HL-60/S4 treated with phorbol 12-myristate 13-acetate at 8.2 ng/mL for 4 days and 3 days (cell line): ENCODE results near the gene LYPD3.
"Not testable (repeated sequence)": the region's sequence is repeated elsewhere in the genome, so short reads cannot be mapped to it uniquely, and the experiment has no call there.

Experiments
- in situ Hi-C: fragments of 300-500 bp; cut with MboI; formaldehyde crosslinking; loops from 2 replicates; pipeline ENCODE4 v1.15.0; 2022; ENCODE audit warnings: low sequenced_read_pairs

Gene LYPD3

DNA sequence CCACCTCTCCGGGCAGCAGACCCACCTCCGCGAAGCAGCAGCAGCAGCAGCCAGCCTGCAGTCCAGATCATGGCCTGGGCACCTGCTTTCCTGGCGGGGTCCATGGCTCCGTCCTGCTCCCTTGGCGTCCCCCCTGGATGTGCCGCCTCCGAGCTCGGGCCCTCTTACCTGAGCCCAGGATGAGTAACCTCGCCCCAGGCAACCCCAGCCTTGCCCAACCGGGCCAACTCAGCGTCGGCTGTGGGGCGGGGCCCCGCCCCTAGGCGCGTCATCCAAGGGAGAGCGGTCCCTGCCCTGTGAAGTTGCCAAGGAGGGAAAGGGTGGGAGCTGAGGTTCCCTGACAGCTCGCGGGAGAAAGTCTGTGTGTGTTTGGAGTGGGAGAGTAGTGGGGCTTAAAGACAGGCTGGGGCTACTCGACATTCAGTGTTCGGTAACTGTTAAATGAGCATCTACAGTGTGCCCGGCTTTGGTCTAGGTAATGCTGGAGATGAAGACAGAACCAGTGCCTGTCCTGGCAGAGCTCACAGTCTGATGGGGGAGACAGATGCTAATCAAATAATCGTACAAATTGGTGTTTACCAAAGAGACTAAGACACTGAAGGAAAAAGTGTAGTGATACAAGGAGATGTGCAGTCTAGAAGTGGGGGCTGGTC, at the start of gene LYPD3:
LYPD3 (minus strand) TSS at position 141 of the 653 bp plus-strand sequence; CDS start at position 104, 37 bp downstream.
- in situ Hi-C loops = loop anchor here (25.0 kb wide), 1 partner anchor 322 kb away; the partner anchor contains the start of gene KCNN4

DNA sequence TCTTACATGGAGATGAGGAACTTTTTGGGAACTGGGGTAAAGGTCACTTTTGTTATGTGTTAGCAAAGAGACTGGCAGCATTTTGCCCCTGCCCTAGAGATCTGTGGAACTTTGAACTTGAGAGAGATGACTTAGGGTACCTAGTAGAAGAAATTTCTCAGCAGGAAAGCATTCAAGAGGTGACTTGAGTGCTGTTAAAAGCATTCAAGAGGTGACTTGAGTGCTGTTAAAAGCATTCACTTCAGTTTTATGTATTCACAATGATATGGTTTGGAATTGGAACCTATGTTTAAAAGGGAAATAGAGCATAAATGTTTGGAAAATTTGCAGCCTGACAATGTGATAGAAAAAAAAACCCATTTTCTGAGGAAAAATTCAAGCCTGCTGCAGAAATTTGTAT, 47.0 kb upstream of the LYPD3 start:
- in situ Hi-C loops = not testable (repeated sequence)

DNA sequence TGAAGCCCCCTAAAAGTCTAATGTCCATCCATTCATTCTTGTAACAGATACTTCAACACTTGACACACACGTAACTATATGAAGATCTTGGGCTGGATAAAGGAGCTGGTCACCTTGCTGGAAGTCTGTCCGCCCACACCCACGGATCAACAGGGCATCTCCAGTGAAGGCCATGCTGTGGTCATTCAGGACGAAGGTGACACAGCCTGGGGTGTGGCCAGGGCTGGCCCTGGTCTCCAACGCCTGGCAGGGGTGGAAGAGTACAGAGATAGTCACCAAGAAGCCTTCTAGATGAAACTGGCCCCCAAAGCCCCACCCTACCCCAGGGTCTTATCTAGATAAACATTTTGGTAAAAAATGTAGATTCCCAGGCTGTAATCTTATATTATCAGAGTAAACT, 45.9 kb upstream of the LYPD3 start:
- in situ Hi-C loops = no loop called here

DNA sequence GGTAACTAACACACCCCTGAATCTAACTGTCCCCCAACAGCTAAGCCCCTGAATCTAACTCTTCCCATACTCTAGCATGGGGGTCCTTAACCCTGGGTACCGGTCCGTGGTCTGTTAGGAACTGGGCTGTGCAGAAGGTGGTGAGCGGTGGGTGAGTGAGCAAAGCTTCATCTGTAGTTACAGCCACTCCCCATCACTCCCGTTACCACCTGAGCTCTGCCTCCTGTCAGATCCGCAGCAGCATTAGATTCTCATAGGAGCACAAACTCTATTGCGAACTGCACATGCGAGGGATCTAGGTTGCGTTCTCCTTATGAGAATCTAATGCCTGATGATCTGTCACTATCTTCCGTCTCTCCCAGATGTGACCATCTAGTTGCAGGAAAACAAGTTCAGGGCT, 45.3 kb upstream of the LYPD3 start:
- in situ Hi-C loops = no loop called here

DNA sequence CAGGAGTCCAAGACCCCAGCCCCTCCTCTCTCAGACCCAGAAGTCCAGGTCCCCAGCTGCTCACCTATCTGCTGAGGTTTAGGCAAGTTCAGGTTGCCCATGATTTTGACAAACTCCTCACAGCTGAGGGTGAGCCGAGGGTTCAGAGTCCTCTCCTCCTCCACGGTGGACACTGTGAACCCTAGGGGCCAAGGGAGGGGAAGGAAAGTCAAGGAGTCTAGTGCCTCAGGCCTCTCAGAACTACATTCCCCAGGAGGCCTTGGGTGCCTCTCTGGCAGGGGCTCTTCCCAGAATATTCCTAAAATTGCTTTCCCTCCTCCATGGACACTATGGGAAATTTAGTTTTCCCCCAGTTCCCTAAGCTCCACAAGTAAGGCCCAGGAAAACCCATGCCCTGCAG, 42.5 kb upstream of the LYPD3 start:
- in situ Hi-C loops = no loop called here

DNA sequence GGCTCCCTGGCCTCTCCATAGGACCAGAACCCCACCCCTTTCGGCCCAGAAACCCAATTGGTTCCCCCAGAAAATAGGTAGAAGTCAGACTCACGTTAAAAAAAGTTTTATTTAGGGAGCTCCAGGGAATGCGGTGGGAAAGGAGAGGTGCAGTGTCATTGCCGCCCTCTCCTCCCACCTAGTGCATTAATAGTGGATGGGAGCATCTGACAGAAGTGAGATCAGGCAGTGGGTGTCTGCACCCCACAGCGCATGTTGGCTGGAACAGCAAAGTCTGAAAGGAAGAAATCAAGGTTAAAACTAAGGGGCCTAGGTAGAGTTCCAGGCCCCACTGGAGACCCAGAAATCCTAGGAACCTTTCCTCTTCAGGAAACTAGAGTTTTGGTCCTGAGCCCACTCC, 41.2 kb upstream of the LYPD3 start:
- in situ Hi-C loops = no loop called here

DNA sequence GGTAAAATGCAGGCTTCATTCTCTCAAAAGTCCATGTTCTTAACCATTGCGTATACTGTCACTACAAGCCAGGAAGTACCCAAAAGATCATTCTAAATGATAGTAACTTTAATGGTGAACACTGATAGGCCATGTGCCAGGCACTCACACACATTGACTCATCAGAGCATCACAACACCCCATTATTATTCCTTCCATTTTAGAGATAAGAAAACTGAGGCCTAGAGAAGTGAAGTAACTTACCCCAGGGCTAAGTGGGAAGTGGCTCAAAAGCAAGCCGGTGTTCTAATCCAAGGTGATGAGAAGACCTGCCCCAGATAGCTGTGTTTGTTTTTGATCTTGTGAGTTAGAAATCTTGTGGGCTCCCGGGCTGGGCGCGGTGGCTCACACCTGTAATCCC, 40.5 kb upstream of the LYPD3 start:
- in situ Hi-C loops = no loop called here

DNA sequence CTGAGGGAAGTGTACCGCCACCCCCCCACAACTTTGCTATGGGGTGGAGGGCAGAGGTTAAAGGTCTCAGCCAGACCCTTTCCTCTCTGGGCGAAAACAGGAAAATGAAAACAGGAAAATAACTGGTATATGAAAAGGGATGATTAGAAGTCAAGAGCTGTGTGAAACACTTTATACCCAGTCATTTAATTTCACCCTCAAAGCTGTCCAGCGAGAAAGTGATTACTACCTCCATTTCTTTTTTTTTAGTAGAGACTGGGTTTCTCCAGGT, 39.7 kb upstream of the LYPD3 start:
- in situ Hi-C loops = no loop called here

DNA sequence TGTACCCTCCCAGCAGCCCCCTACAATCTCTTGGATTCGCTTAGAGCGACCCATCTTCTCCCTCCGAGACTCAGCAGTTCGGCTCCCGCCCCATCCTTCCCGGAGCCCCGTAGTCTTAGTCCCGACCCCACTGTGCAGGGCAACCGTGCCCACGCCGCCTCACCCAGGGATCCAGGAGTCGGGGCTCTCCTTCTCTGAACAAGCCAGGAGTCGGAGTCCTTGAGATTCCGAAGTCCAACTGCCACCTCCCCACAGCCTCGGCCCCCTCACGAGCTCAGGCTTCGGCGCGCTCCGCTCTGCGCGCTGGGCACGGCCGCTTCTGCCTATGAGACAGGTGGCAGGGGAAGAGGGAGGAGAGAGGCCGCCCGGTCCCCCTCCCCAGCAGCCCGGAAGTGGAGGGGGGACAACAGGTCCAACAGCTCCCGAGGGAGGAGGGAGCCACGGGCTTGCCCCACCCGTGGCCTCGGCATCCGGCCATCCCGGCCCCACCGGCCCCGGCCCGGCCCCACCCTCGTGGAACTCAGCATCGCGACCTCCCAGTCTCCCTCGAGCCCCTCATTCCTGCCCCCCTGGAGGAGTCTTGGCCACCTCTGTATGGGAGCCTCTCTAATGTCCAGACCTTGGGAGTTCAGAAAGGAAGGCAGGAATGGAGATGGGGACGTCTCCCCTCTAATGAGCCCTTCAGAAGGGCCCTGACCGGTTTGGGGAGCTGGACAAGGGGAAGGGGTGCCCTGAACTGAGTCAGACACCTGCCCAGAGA, 39.2 kb upstream of the LYPD3 start, which contains the start of gene PHLDB3:
PHLDB3 (minus strand) TSS at position 321 of the 760 bp plus-strand sequence. CDS start 628 bp downstream, outside the sequence.
- in situ Hi-C loops = no loop called here

DNA sequence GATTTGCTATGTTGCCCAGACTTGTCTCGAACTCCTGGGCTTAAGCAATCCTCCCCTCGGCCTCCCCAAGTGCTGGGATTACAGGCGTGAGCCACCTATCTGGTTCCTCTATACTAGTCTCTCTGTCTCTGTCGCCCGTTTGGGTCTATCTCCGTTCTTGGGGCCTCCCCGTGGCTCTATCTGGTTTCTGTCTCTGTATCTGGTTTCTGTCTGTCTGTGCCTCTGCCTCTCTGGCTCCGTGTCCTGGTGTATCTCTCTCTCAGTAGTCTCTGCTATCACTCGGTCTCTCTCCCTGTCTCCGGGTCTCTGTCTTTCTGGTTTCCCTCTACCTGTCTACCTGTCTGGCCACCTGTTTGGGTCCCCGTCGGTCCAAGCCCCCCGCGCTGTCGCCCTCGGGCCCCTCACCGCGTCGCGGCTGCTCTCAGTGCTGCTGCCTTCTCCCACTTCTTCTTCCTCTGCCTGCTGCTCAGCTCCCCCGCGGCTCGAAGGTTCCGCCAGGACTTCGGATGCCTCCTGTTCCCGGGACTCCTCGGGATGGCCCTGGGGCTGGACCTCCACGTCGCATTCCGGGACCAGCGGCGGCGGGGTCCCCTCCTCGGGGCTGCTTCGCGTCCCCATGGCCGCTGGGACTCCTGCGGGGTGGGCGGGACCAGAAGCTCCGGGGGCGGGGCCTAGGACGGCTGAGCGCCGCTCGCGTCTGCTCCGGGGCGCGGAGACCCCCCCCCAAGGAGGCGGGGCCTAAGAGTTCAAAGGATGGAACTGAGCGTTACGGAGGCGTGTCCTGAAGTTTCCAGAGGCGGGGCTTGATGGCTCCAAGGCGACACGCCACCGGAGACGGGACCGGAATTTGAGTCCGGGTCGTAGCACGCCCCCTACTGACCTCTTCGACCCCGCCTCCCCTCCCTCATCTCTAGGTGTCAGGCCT, 38.4 kb upstream of the LYPD3 start:
- in situ Hi-C loops = no loop called here

DNA sequence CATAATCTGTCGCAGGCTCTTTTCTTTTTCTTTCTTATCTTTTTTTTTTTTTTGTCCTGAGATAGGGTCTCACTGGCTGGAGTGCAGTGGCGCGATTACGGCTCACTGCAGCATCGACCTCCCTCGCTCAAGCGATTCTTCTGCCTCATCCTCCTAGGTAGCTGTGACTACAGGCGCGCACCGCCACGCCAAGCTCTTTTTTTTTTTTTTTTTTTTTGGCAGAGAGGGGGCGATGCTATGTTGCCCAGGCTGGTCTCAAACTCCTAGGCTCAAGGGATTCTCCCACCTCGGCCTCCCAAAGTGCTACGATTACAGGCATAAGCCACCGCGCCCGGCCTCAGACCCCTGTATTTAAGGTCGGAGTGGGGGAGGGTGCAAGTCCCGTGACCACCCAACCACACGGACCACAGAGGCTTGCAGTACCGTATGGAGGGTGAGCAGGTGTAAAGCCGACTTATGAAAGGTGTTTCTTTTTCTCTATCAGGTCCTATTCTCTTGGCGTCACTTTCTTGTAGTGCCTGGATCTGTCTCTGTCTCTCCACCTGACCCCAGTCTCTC, 37.1 kb upstream of the LYPD3 start:
- in situ Hi-C loops = no loop called here

DNA sequence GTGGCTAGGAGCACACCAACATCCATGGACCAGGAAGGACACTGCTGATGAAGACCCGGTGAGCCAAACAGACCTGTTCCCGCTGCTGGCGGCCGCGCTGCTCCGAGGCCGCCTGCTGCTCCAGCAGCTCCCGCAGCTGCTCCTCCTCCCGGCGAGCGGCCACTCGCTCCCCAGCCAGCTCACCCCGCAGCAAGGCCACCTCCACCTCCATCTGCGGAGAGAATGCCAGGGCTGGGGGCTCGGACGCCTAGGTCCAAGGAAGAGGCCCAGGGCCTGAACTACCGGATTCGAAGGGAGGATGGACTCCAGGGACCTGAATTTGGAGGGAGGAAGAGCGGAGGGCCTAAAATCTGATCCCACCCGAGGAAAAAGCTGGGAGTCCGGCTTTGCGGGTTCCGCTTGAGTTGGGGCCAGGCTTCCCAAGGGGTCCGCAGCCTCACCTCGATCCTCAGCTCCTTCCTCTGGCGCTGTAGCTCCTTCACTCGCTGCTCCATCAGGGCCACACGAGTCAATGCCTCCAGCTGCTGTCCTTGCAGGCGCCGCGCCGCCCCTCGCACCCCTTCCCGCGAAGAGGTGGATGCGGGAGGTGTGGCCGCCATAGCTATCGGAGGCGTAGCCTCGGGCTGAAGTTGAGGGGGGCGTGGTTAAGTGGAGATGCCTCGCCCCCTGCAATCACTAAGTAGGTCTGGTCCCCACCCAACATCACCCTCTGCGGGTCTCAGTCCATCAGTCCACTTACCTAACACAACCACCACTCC, 36.4 kb upstream of the LYPD3 start:
- in situ Hi-C loops = no loop called here

DNA sequence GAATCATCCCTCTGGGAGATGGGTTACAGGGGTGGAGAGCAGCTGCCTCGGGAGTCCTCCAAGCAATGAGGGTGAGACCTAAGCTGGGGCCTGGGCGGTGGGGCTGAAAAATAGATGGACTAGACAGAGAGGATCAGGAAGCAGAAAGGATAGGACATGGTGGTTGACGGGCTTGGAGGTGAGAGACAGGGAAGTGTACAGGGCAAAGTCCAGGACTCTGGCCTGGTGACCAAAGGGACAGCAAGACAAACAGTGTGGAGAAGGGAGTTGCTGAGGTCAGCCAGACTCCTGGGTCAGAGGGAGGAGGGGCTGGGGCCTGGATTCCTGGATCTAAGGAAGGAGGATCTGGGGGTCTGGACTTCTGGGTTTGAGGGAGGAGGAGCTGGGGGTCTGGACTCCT, 33.6 kb upstream of the LYPD3 start:
- in situ Hi-C loops = no loop called here

DNA sequence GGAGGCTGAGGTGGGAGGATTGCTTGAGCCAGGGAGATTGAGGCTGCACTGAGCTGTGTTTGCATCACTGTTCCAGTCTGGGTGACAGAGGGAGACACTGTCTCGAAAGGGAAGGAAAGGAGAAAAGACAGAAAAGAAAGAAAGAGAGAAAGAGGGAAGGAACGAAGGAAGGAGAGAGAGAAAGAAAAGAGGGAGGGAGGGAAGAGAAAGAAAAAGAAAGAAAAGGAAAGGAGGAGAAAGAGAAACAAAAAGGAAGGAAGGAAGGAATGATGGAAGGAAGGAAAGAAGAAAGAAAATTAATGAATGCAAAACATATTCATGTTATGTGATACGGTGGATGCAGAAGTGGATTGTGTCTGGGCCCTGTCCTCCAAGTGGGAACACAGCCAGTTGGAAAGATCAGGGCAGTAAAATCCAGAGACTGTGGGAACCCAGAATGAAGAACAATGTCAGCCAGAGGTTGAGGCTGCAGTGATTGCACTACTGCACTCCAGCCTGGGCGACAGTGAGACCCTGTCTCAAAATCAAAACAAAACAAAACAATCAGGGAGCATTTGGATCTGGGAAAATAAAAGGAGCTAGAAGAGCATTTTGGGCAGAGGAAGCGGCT, 32.9 kb upstream of the LYPD3 start:
- in situ Hi-C loops = no loop called here

DNA sequence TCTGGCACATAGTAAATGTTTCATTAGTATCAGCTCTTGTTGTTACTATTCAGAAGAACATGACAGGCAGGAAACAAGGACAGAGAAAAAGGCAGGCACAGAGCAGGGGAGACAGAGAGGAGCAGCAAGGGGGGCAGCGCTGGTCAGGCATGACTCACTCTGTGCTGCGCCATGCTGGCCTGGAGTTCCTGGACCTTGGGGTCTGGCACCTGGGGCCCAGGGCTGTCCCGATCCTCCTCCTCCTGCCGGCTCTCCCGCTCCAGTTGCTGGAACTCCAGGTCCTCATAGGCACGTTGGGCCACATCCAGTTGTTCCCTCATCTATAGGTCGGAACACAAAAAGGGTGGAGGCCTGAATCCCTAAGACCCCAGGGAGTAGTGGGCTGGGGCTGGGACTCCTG, 31.6 kb upstream of the LYPD3 start:
- in situ Hi-C loops = no loop called here

DNA sequence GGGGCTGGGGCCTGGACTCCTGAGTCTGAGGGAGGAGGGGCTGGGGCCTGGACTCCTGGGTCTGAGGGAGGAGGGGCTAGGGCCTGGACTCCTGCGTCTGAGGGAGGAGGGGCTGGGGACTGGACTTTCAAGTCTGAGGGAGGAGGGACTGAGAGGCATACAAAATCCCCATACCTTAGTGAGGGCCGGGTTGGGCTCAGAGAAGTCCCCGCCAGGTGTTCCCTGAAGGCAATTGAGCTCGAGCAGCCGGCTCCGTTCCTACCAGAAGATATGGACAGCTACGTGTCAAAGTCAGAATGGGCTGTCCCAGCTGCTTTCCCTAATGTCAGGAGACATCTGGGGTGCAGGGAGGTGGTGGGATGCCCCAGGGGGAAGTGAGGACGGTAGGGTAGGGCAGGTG, 29.7 kb upstream of the LYPD3 start:
- in situ Hi-C loops = no loop called here

DNA sequence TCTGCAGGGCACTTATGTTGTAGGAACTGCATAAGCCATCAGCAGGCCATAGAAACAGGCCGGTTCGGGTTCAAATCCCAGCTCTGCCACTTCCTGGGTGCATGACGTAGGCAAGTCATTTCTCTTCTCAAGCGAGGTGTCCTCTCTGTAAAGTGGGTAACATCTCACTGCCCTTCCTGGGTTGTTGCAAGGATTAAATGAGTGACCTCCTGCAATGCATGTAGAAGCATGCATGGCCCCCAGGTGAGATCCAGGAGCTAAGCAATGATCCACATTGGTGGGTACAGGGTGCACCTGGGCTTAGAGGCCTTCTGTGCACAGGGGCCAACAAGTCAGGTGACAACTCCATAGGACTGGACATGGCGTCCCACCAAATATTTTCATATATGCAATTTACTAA, 25.4 kb upstream of the LYPD3 start:
- in situ Hi-C loops = no loop called here

DNA sequence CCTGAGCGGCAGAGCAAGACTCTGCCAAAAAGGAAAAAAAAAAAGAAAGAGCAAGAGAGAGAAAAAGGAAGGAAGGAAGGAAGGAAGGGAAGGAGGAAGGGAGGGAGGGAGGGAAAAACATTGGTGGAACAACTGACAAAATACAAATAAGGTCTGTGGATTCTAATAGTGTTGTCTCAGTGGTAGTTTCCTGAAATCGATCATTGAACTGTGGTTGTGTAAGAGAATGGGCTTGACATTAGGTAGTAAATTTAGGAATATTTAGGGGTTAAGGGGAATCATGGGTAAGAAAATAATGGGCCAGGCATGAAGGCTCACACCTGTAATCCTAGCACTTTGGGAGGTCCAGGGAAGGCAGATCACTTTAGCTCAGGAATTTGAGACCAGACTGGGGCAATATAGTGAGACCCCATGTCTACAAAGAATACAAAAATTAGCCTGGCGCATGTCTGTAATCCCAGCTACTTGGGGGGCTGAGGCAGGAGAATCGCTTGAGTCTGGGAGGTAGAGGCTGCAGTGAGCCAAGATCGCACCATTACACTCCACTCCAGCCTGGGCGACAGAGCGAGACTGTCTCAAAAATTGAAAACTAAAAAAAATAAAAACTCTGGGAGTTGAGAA, 24.7 kb upstream of the LYPD3 start:
- in situ Hi-C loops = no loop called here

DNA sequence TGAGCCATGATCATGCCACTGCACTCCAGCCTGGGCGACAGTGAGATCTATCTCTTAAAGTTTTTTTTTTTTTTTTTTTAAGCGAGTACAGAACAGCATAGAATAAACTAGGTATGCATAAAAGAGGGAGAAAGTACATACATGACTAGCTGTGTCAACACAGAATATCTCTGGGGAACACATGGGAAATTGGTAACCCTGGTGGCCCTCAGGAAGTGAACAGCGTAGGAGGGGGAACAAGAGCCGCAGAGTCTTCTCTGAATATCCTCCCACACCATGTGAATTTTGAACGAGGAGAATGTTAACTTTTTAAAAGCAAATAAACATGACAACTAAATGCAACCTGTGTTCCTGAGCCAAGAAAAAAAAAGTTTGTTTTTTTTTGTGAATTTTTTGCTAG, 23.9 kb upstream of the LYPD3 start:
- in situ Hi-C loops = no loop called here

DNA sequence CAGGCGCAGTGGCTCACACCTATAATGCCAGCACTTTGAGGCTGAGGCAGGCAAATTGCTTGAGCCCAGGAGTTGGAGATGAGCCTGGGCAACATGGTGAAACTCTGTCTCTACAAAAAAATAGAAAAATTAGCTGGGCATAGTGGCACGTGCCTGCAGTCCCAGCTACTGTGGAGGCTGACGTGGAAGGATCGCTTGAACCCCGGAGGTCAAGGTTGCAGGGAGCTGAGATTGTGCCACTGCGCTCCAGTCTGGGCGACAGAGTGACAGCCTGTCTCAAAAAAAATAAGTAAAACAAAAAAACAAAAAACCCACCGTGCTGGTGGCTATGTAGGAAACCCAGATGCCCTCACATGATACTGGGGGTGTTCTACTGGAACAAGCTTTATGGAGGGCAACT, 22.8 kb upstream of the LYPD3 start:
- in situ Hi-C loops = no loop called here
